Fibroblast of mammary gland (primary cell): ENCODE measurements around the gene CADPS.

Experiments
- DNase-seq: peaks from one replicate; pipeline ENCODE4 v3.0.0-alpha.2; 2010; ENCODE audit warnings: low read depth
- H3K4me3 ChIP-seq: 2 replicates; pipeline ENCODE4 v1.5.1; 2011; ENCODE audit warnings: low read depth, mild to moderate bottlenecking, low read length, moderate library complexity; ENCODE audit not compliant: control insufficient read depth
- CTCF ChIP-seq: conservative IDR thresholded peaks from 2 replicates; pipeline ENCODE4 v1.5.1; 2011; ENCODE audit warnings: low read depth, low read length, inconsistent platforms; ENCODE audit not compliant: control insufficient read depth, insufficient read depth

CADPS gene

DNA sequence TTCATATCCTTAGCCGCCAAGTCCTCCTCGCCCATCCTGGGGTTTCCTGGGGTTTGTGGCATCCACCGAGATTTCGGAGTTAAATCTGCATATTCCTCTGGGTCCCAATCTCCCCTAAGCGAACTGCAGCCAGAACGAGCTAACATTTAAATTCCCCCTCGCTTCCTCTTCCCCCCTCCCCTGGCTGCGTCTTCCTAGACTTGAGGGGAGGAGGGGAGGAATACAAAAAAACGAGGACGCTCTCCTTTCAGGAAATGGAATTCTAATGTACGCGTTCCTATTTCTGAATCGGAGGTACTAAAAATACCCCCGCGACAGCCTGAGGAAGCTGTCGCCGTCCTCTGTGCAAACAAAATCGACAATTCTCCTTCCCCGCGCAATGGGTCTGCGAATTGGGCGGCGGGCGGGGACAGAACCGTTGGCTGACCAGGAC lies 507.4 kb downstream of the CADPS start:
- no peak for TF ChIP-seq CTCF
- no peak for DNase-seq
- no peak overlapping the region for H3K4me3 ChIP-seq

- no peak overlapping the region for H3K4me3 ChIP-seq
- no peak for DNase-seq
- TF ChIP-seq CTCF, result no peak
These were observed 509.1 kb downstream of the CADPS start for GRCh38 chr3:62366126-62366484.

- no peak for DNase-seq
- TF ChIP-seq CTCF, result no peak
- no peak overlapping the region for H3K4me3 ChIP-seq
These were observed 509.7 kb downstream of the CADPS start for GRCh38 chr3:62365391-62366125.

GRCh38 chr3:62364191-62364590 lies 511.0 kb downstream of the CADPS start:
- TF ChIP-seq CTCF, result no peak
- H3K4me3 ChIP-seq, result no peak overlapping the region
- no peak for DNase-seq

DNA sequence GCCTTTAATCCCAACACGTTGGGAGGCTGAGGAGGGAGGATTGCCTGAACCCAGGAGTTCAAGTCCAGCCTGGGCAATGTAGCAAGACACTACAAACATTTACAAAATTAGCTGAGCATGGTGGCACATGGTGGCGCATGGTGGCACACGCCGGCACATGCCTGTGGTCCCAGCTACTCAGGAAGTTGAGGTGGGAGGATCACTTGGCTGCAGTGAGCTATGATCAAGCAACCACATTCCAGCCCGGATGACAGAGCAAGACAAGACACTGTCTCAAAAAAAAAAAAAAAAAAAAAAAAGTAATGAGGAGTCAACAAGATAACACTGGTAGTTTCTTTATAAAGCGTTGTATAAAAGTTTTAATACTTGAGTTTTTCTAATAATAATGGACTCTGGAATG lies 511.9 kb downstream of the CADPS start:
- no peak for TF ChIP-seq CTCF
- DNase-seq, result no peak

GRCh38 chr3:62361824-62362223 lies 513.4 kb downstream of the CADPS start:
- no peak for DNase-seq
- TF ChIP-seq CTCF, result no peak
- H3K4me3 ChIP-seq, result no peak overlapping the region

More for the DNA sequence above, 511.9 kb downstream of the CADPS start:
- H3K4me3 ChIP-seq, result no peak overlapping the region
